GM12878 (cell line): ENCODE measurements around the gene DCAF4. TPM values are rescaled to one million over a fixed set of nuclear protein-coding genes. Genes with fewer than 3 reads are reported as not detected.

Experiments
- ATAC-seq: fragments of 200-7000 bp; cut with Tn5 transposase; 3 replicates; pipeline ENCODE4 v1.9.1; 2020; ENCODE audit warnings: mild to moderate bottlenecking, moderate library complexity
- BruUV-seq: library from RNA; stranded (reverse); fragments of 400-500 nt; replicated peaks from 2 replicates; lab custom pipeline; 2021; lab: Mats Ljungman, UMichigan
- CTCF ChIA-PET: fragments of 300-600 bp; sonication (Branson Sonifier 250); formaldehyde crosslinking; extraction: SDS; loops from one replicate; lab custom pipeline; 2021; ENCODE audit warnings: inconsistent platforms; lab: Yijun Ruan, JAX
- POLR2A ChIA-PET: fragments of 350-600 bp; formaldehyde crosslinking; extraction: SDS; loops from one replicate; lab custom pipeline; 2021; ENCODE audit warnings: inconsistent platforms; lab: Charles Lee
- RAD21 ChIA-PET: fragments of 300-600 bp; sonication (Branson Sonifier 250); formaldehyde crosslinking; loops from one replicate; lab custom pipeline; 2023; ENCODE audit warnings: antibody characterized with exemption; ENCODE audit not compliant: unreplicated experiment; lab: Charles Lee
- SMC1A ChIA-PET: fragments of 300-600 bp; sonication (Branson Sonifier 250); formaldehyde crosslinking; loops from one replicate; lab custom pipeline; 2023; ENCODE audit not compliant: unreplicated experiment, uncharacterized antibody; lab: Charles Lee
- DNase-seq: peaks from one replicate; pipeline ENCODE4 v3.0.0-alpha.2; 2011; ENCODE audit warnings: low read depth, low spot score
- FAIRE-seq: peaks from 3 replicates; lab custom pipeline; 2011; peaks lifted over from hg19 to GRCh38; lab: Jason Lieb, UNC
- H2AFZ ChIP-seq: 2 replicates; pipeline ENCODE4 v1.6.0; 2011; ENCODE audit warnings: low read depth, low read length, control low read depth; ENCODE audit not compliant: control insufficient read depth
- H3K27ac ChIP-seq: 2 replicates; pipeline ENCODE4 v1.5.1; 2011; ENCODE audit warnings: control low read depth; ENCODE audit not compliant: control insufficient read depth, insufficient read depth
- H3K27me3 ChIP-seq, 2 experiments: replicated peaks in 1 of 2; 2 replicates each; pipeline versions ENCODE4 v1.6.0 to v1.6.1; 2011; ENCODE audit warnings: low read length in 1 of 2; ENCODE audit not compliant: control insufficient read depth in 2 of 2, insufficient read depth in 2 of 2
- H3K36me3 ChIP-seq, 2 experiments: 2 replicates each; pipeline ENCODE4 v1.5.1; 2011; ENCODE audit warnings: low read length in 1 of 2; ENCODE audit not compliant: control insufficient read depth in 2 of 2, insufficient read depth in 2 of 2
- H3K4me1 ChIP-seq: 2 replicates; pipeline ENCODE4 v1.6.1; 2011; ENCODE audit warnings: mild to moderate bottlenecking, low read length, moderate library complexity, mixed read lengths; ENCODE audit not compliant: control insufficient read depth, insufficient read depth
- H3K4me2 ChIP-seq: 2 replicates; pipeline ENCODE4 v1.6.0; 2011; ENCODE audit warnings: control low read depth; ENCODE audit not compliant: control insufficient read depth, insufficient read depth
- H3K4me3 ChIP-seq: fragments of 200-600 bp; sonication (generic); 2 replicates; pipeline ENCODE4 v1.5.1; 2016
- H3K79me2 ChIP-seq: 2 replicates; pipeline ENCODE4 v1.6.0; 2011; ENCODE audit warnings: low read length; ENCODE audit not compliant: control insufficient read depth, insufficient read depth
- H3K9ac ChIP-seq: 2 replicates; pipeline ENCODE4 v1.8.0; 2011; ENCODE audit warnings: low read length, control low read depth, mixed read lengths; ENCODE audit not compliant: control insufficient read depth, insufficient read depth
- H3K9me3 ChIP-seq: replicated peaks from 3 replicates; pipeline ENCODE4 v1.5.1; 2011; ENCODE audit warnings: mild to moderate bottlenecking, low read length; ENCODE audit not compliant: control insufficient read depth, insufficient read depth
- H4K20me1 ChIP-seq: 2 replicates; pipeline ENCODE4 v1.6.0; 2011; ENCODE audit not compliant: control insufficient read depth, insufficient read depth
- ETV6 ChIP-seq, 2 experiments: fragments of 450-650 bp in 1 of 2; IDR thresholded peaks in 1 of 2; conservative IDR thresholded peaks in 1 of 2; 2 replicates each; pipeline ENCODE4 v1.6.1; 2014; ENCODE audit warnings: antibody characterized with exemption in 1 of 2, borderline replicate concordance in 1 of 2, low read depth in 1 of 2, mild to moderate bottlenecking in 1 of 2, moderate library complexity in 1 of 2
- FOXM1 ChIP-seq: IDR thresholded peaks from 2 replicates; pipeline ENCODE4 v1.6.1; 2012; ENCODE audit warnings: low read depth, mild to moderate bottlenecking, inconsistent platforms, low read length, moderate library complexity
- MXI1 ChIP-seq: fragments of 150-350 bp; IDR thresholded peaks from 2 replicates; pipeline ENCODE4 v1.6.1; 2011; ENCODE audit warnings: low read depth, mild to moderate bottlenecking, inconsistent platforms, low read length, improper control_type of control experiment
- NFYB ChIP-seq: IDR thresholded peaks from 2 replicates; pipeline ENCODE4 v1.6.1; 2011; ENCODE audit warnings: low read depth, mild to moderate bottlenecking, low read length, improper control_type of control experiment, moderate library complexity; ENCODE audit not compliant: insufficient read depth
- RAD21 ChIP-seq: IDR thresholded peaks from 2 replicates; pipeline ENCODE4 v1.6.1; 2011; ENCODE audit warnings: mild to moderate bottlenecking, low read depth, low read length, moderate library complexity; ENCODE audit not compliant: insufficient read depth
- RB1 ChIP-seq: fragments of 450-650 bp; formaldehyde crosslinking; IDR thresholded peaks from 2 replicates; pipeline ENCODE4 v1.6.1; 2017; ENCODE audit warnings: mild to moderate bottlenecking, borderline replicate concordance
- RBBP5 ChIP-seq: fragments of 200-600 bp; sonication (generic); conservative IDR thresholded peaks from 2 replicates; pipeline ENCODE4 v1.6.1; 2016
- RELB ChIP-seq: fragments of 450-650 bp; IDR thresholded peaks from 2 replicates; pipeline ENCODE4 v1.6.1; 2017; ENCODE audit warnings: low read depth, mild to moderate bottlenecking, moderate library complexity
- SMC3 ChIP-seq: IDR thresholded peaks from 2 replicates; pipeline ENCODE4 v1.6.1; 2011; ENCODE audit warnings: low read length, improper control_type of control experiment, borderline replicate concordance
- YY1 ChIP-seq: IDR thresholded peaks from 2 replicates; pipeline ENCODE4 v1.6.1; 2011; ENCODE audit warnings: low read depth, mild to moderate bottlenecking, low read length
- WGBS: methylation state at CpG from one replicate; pipeline ENCODE4 v1.1.6; 2016; ENCODE audit warnings: low lambda C conversion rate; ENCODE audit not compliant: insufficient replicate concordance, insufficient coverage; ENCODE audit errors: missing lambda C conversion rate; 5-methylcytosine and 5-hydroxymethylcytosine counted together
- in situ Hi-C: fragments of 300-500 bp; cut with MboI; formaldehyde crosslinking; loops from 9 replicates; pipeline ENCODE4 v1.14.3; 2018; ENCODE audit warnings: mixed read lengths
- intact Hi-C: fragments of 100-400 bp; cut with micrococcal nuclease; formaldehyde crosslinking; loops from one replicate; pipeline ENCODE4 v1.14.2; 2022; ENCODE audit not compliant: unreplicated experiment
- polyA plus RNA-seq, 11 experiments: library from polyadenylated mRNA; depleted of rRNA in 4 of 11; unstranded in 6 of 11; stranded (reverse) in 5 of 11; fragments of >200 nt; fragmentation: Nextera tagmentation in 4 of 11; fragmentation: Illumina TruSeq in 1 of 11; extraction: Ambion mirVana in 4 of 11; extraction: Trizol in 1 of 11; gene quantifications; 1 replicate in 1 of 11; 2 replicates in 10 of 11; pipeline versions ENCODE4 v1.2.1 to v1.2.3, GENCODE V29; 2011 to 2016; ENCODE audit warnings: inconsistent platforms in 2 of 11, missing spikeins in 2 of 11, low read depth in 1 of 11
- total RNA-seq, 4 experiments: library from RNA; depleted of rRNA in 3 of 4; stranded (reverse); fragments of >200 nt in 3 of 4; fragmentation: Illumina TruSeq in 1 of 4; extraction: Trizol in 1 of 4; gene quantifications; 2 replicates each; pipeline versions ENCODE4 v1.2.1 to v1.2.3, GENCODE V29; 2013 to 2021
- TF ChIP-seq, protein P1 (sequence below), 3 experiments: IDR thresholded peaks in 2 of 3; conservative IDR thresholded peaks in 1 of 3; 2 replicates each; pipeline ENCODE4 v1.5.1; 2011; ENCODE audit warnings: low read depth in 3 of 3, low read length in 3 of 3, mild to moderate bottlenecking in 3 of 3, control low read depth in 2 of 3, moderate library complexity in 2 of 3, inconsistent platforms in 1 of 3, mixed read lengths in 1 of 3; ENCODE audit not compliant: control insufficient read depth in 2 of 3, insufficient read depth in 1 of 3; ENCODE audit errors: extremely low read depth in 1 of 3

DCAF4 gene
- total and polyA plus RNA-seq, 10 of the 15 experiments (the other 5 are each of a cell fraction or from before 2014, with no cell fraction given) = 2.6 to 51.1 (median 21.0) TPM

GRCh38 chr14:72904840-72905561, 21.3 kb upstream of the DCAF4 start:
- no peak overlapping the region; the same call in 1 of the 2 replicates for H2AFZ ChIP-seq
- no peak overlapping the region for H3K4me3 ChIP-seq
- FAIRE-seq = peak; percentile 94
- peaks cover 7% of the 10 kb centered on the region; the same call in 1 of the 2 replicates for H3K4me1 ChIP-seq
- in situ Hi-C loops (loop anchor here (5.0 kb wide), 1 partner anchor 388 kb away; no protein-coding TSS in a partner anchor), intact Hi-C loops (loop anchor here (1.0 kb wide), 1 partner anchor 388 kb away; no protein-coding TSS in a partner anchor)
- H3K4me2 ChIP-seq = no peak overlapping the region
- H3K9ac ChIP-seq = no peak overlapping the region
- TF ChIP-seq RAD21 = peak; percentile 99
- peak; percentile 98 for TF ChIP-seq SMC3
- no peak for TF ChIP-seq MXI1
- no peak for TF ChIP-seq RELB
- TF ChIP-seq ETV6 (conservative IDR thresholded peaks at IDR 0.05 in 1 of 2, IDR thresholded peaks at IDR 0.05 in 1 of 2; ENCODE audit: borderline replicate concordance in 1 of 2, low read depth in 1 of 2) = 0 out of 4 replicates have a peak, but pooled peaks of 1 of the 2 experiments have one; percentile 12
- TF ChIP-seq, protein P1, sequence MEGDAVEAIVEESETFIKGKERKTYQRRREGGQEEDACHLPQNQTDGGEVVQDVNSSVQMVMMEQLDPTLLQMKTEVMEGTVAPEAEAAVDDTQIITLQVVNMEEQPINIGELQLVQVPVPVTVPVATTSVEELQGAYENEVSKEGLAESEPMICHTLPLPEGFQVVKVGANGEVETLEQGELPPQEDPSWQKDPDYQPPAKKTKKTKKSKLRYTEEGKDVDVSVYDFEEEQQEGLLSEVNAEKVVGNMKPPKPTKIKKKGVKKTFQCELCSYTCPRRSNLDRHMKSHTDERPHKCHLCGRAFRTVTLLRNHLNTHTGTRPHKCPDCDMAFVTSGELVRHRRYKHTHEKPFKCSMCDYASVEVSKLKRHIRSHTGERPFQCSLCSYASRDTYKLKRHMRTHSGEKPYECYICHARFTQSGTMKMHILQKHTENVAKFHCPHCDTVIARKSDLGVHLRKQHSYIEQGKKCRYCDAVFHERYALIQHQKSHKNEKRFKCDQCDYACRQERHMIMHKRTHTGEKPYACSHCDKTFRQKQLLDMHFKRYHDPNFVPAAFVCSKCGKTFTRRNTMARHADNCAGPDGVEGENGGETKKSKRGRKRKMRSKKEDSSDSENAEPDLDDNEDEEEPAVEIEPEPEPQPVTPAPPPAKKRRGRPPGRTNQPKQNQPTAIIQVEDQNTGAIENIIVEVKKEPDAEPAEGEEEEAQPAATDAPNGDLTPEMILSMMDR (IDR thresholded peaks at IDR 0.05 in 2 of 3, conservative IDR thresholded peaks at IDR 0.05 in 1 of 3; ENCODE audit: control insufficient read depth in 2 of 3, extremely low read depth in 1 of 3, insufficient read depth in 1 of 3, low read depth in 3 of 3, low read length in 3 of 3) = peak; percentile 88 to 96 (median 95)
- TF ChIP-seq FOXM1 = peak; percentile 78
- 0 out of 2 replicates have a peak, but pooled peaks have one; percentile 61 for TF ChIP-seq YY1
- TF ChIP-seq RB1 = peak; percentile 16; the same call in 1 of the 2 replicates
- no peak for TF ChIP-seq RBBP5
- no peak for TF ChIP-seq NFYB
- H3K27ac ChIP-seq = no peak overlapping the region
- ChIA-PET SMC1A (interaction anchor here (0.7 to 5.0 kb wide), 31 partner anchors 11 to 484 kb away, joined by 3 to 304 read pairs (median 4); partner anchors contain the start of genes DPF3 and ZFYVE1), POLR2A (interaction anchor here (0.7 to 1.4 kb wide), 5 partner anchors 21 to 387 kb away, joined by 3 to 12 read pairs (median 4); no protein-coding TSS in a partner anchor), RAD21 (interaction anchor here (0.6 to 5.1 kb wide), 16 partner anchors 9 to 1770 kb away, joined by 3 to 216 read pairs (median 3); partner anchors contain the start of genes DPF3 and RBM25), CTCF (interaction anchor here (0.6 to 14.5 kb wide), 34 partner anchors 9 to 566 kb away, joined by 3 to 520 read pairs (median 4); partner anchors contain the start of genes DCAF4 and DPF3)
- no peaks in the 10 kb centered on the region for H3K36me3 ChIP-seq
- H3K79me2 ChIP-seq = no peaks in the 10 kb centered on the region
- BruUV-seq = no TSS peak
- no peak for DNase-seq
- WGBS = 20% methylated on average over 5 of the region's 5 CpGs
- H3K27me3 ChIP-seq = no peaks in the 10 kb centered on the region
- H3K9me3 ChIP-seq = no peaks in the 10 kb centered on the region
- H4K20me1 ChIP-seq = no peaks in the 10 kb centered on the region
- peak; percentile 83 for ATAC-seq
